Neutrophil (primary cell): Measurements from ENCODE around the gene SASS6.

Experiments used
- H3K27ac ChIP-seq: fragments of 200-600 bp; sonication (generic); 2 replicates; pipeline ENCODE4 v1.5.1; 2016; ENCODE audit warnings: mild to moderate bottlenecking, moderate library complexity
- H3K27me3 ChIP-seq: fragments of 200-600 bp; sonication (generic); 2 replicates; pipeline ENCODE4 v1.6.0; 2016; ENCODE audit warnings: mild to moderate bottlenecking
- H3K36me3 ChIP-seq: fragments of 200-600 bp; sonication (generic); 2 replicates; pipeline ENCODE4 v1.5.1; 2017
- H3K4me1 ChIP-seq, 2 experiments: fragments of 200-600 bp in 1 of 2; sonication (generic) in 1 of 2; 1 replicate in 1 of 2; 2 replicates in 1 of 2; pipeline versions ENCODE4 v1.5.1 to v1.6.1; 2013 to 2016; ENCODE audit warnings: low read depth in 1 of 2, low read length in 1 of 2, mild to moderate bottlenecking in 1 of 2, moderate library complexity in 1 of 2; ENCODE audit not compliant: control insufficient read depth in 1 of 2, insufficient read depth in 1 of 2
- H3K4me3 ChIP-seq, 2 experiments: fragments of 200-600 bp in 1 of 2; sonication (generic) in 1 of 2; 1 replicate in 1 of 2; 2 replicates in 1 of 2; pipeline ENCODE4 v1.5.1; 2013 to 2016; ENCODE audit warnings: low read depth in 1 of 2, low read length in 1 of 2, mild to moderate bottlenecking in 1 of 2, moderate library complexity in 1 of 2
- H3K9me3 ChIP-seq: fragments of 200-600 bp; sonication (generic); 2 replicates; pipeline ENCODE4 v1.5.1; 2016
- CTCF ChIP-seq: fragments of 200-600 bp; sonication (generic); IDR thresholded peaks from 2 replicates; pipeline ENCODE4 v1.5.1; 2016; ENCODE audit warnings: antibody characterized with exemption

Gene SASS6

GRCh38 chr1:100164702-100165101 is 32.0 kb upstream of the SASS6 start:
- H3K36me3 ChIP-seq = no peaks in the 10 kb centered on the region

DNA sequence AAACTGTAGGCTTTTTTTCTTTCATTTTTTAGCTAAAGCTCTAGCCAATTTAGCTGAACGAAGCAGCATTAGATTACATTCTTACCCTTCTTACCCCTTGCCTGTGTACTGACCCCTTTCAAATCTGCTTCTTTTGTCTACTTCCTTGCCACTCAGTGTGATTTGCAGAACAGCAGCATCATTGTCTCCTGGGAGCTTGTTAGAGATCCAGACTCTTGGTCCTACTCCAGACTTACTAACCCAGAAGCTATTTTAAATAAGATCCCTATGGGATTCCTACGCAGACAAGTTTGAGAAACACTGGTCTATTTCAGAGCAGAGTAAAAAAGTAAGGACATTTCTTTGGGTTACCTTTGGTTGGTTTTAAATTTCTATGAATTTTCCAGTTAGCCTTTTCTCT is 31.5 kb upstream of the SASS6 start:
- H3K27ac ChIP-seq = no peak overlapping the region
- no peaks in the 10 kb centered on the region for H3K36me3 ChIP-seq
- H3K27me3 ChIP-seq = no peaks in the 10 kb centered on the region
- no peaks in the 10 kb centered on the region for H3K4me1 ChIP-seq
- no peak overlapping the region for H3K4me3 ChIP-seq
- no peaks in the 10 kb centered on the region for H3K9me3 ChIP-seq
- no peak for TF ChIP-seq CTCF

More at GRCh38 chr1:100164702-100165101, 32.0 kb upstream of the SASS6 start:
- Histone ChIP-seq H3K27ac (no peak overlapping the region), H3K9me3 (no peaks in the 10 kb centered on the region), H3K4me3 (no peak overlapping the region), H3K27me3 (no peaks in the 10 kb centered on the region), H3K4me1 (no peaks in the 10 kb centered on the region)
- no peak for TF ChIP-seq CTCF

GRCh38 chr1:100162881-100163280 is 30.2 kb upstream of the SASS6 start:
- Histone ChIP-seq H3K27me3 (no peaks in the 10 kb centered on the region), H3K9me3 (no peaks in the 10 kb centered on the region), H3K36me3 (no peaks in the 10 kb centered on the region), H3K27ac (no peak overlapping the region), H3K4me3 (no peak overlapping the region), H3K4me1 (no peaks in the 10 kb centered on the region)
- TF ChIP-seq CTCF = no peak

- Histone ChIP-seq H3K9me3 (no peaks in the 10 kb centered on the region), H3K27me3 (no peaks in the 10 kb centered on the region), H3K36me3 (peaks cover 12% of the 10 kb centered on the region), H3K4me3 (no peak overlapping the region), H3K4me1 (no peaks in the 10 kb centered on the region), H3K27ac (no peak overlapping the region)
- no peak for TF ChIP-seq CTCF
These were observed 19.5 kb upstream of the SASS6 start for GRCh38 chr1:100152271-100152670.

GRCh38 chr1:100151679-100152078 is 18.9 kb upstream of the SASS6 start:
- TF ChIP-seq CTCF = no peak
- Histone ChIP-seq H3K9me3 (no peaks in the 10 kb centered on the region), H3K4me3 (no peak overlapping the region), H3K27ac (no peak overlapping the region), H3K27me3 (no peaks in the 10 kb centered on the region), H3K4me1 (no peaks in the 10 kb centered on the region), H3K36me3 (peaks cover 18% of the 10 kb centered on the region)

GRCh38 chr1:100147875-100148274 is 15.1 kb upstream of the SASS6 start:
- Histone ChIP-seq H3K4me3 (no peak overlapping the region), H3K9me3 (no peaks in the 10 kb centered on the region), H3K36me3 (peaks cover 53% of the 10 kb centered on the region), H3K4me1 (no peaks in the 10 kb centered on the region), H3K27ac (no peak overlapping the region), H3K27me3 (no peaks in the 10 kb centered on the region)
- no peak for TF ChIP-seq CTCF
